ENCODE results near the gene SEPHS1.

DNA sequence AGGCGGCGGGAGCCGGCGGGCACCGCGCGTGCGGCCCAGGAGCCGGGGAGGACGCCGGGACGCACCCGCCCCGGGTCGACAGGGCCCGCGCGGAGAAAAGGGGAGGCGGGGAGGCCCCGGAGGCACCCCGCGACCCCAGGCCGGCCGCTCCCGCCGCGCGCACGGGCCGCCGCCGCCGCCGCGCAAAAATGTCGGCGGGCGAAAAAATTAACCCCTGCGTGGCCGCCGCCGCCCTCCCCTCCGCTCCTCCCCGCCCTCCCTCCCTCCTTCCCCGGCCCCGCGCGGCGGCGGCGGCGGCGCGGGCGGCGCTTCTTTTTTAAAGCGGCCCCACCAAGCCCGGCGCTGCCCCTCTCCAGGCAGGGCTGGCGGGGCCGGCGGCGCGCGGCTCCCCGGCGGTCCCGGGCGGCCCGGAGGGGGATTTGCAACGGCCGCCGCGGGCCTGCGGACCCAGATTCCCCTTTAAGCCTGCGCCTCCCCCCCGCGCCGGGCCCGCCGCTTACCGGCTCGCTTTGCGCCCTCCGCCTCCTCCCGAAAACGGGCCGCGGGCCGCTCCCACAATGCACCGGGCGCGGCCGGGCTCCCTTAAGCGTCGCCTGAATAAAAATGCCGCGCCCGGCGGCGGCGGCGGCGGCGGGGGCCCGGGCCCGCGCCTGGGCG, 465 bp downstream of the SEPHS1 start:
- TF ChIP-seq, protein P1, sequence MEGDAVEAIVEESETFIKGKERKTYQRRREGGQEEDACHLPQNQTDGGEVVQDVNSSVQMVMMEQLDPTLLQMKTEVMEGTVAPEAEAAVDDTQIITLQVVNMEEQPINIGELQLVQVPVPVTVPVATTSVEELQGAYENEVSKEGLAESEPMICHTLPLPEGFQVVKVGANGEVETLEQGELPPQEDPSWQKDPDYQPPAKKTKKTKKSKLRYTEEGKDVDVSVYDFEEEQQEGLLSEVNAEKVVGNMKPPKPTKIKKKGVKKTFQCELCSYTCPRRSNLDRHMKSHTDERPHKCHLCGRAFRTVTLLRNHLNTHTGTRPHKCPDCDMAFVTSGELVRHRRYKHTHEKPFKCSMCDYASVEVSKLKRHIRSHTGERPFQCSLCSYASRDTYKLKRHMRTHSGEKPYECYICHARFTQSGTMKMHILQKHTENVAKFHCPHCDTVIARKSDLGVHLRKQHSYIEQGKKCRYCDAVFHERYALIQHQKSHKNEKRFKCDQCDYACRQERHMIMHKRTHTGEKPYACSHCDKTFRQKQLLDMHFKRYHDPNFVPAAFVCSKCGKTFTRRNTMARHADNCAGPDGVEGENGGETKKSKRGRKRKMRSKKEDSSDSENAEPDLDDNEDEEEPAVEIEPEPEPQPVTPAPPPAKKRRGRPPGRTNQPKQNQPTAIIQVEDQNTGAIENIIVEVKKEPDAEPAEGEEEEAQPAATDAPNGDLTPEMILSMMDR (IDR thresholded peaks at IDR 0.05) = peak in 1 of 6 experiments; percentile 12
- peak in 1 of 2 donors; percentile 54 for TF ChIP-seq POLR2A (IDR thresholded peaks at IDR 0.05)

All from thyroid gland (tissue), 4 donors.